SK-N-SH treated with all-trans-retinoic acid at 6 μM for 48 hours (cell line): ENCODE results near the gene PRMT7.

Experiments
- ARNTL ChIP-seq: fragments of 450-650 bp; formaldehyde crosslinking; IDR thresholded peaks from 2 replicates; pipeline ENCODE4 v1.5.0; 2020; ENCODE audit warnings: low read depth, mild to moderate bottlenecking, moderate library complexity, borderline replicate concordance
- BACH2 ChIP-seq: fragments of 250-450 bp; sonication (Bioruptor Pico); IDR thresholded peaks from 2 replicates; pipeline ENCODE4 v1.9.0; 2021; ENCODE audit warnings: mild to moderate bottlenecking, borderline replicate concordance
- CSDC2 ChIP-seq: fragments of 250-450 bp; sonication (Bioruptor Pico); IDR thresholded peaks from 2 replicates; pipeline ENCODE4 v1.5.0; 2020; ENCODE audit warnings: mild to moderate bottlenecking, moderate library complexity
- ESRRG ChIP-seq: fragments of 250-450 bp; sonication (Bioruptor Pico); IDR thresholded peaks from 2 replicates; pipeline ENCODE4 v1.6.1; 2021; ENCODE audit warnings: mild to moderate bottlenecking
- GLIS3 ChIP-seq: fragments of 250-450 bp; sonication (Bioruptor Pico); IDR thresholded peaks from 2 replicates; pipeline ENCODE4 v1.5.0; 2020; ENCODE audit warnings: mild to moderate bottlenecking, moderate library complexity
- PPARA ChIP-seq: fragments of 250-450 bp; sonication (Bioruptor Pico); IDR thresholded peaks from 2 replicates; pipeline ENCODE4 v1.5.0; 2020; ENCODE audit warnings: mild to moderate bottlenecking, borderline replicate concordance
- RARB ChIP-seq: fragments of 250-450 bp; sonication (Bioruptor Pico); IDR thresholded peaks from 2 replicates; pipeline ENCODE4 v1.8.0; 2021; ENCODE audit warnings: mild to moderate bottlenecking, moderate library complexity
- ZFP3 ChIP-seq: fragments of 250-450 bp; sonication (Bioruptor Pico); IDR thresholded peaks from 2 replicates; pipeline ENCODE4 v1.5.0; 2020; ENCODE audit warnings: mild to moderate bottlenecking, moderate library complexity
- ZFP30 ChIP-seq: fragments of 450-650 bp; formaldehyde crosslinking; IDR thresholded peaks from 2 replicates; pipeline ENCODE4 v1.5.0; 2022; ENCODE audit warnings: mild to moderate bottlenecking, moderate library complexity
- ZNF565 ChIP-seq: fragments of 450-650 bp; formaldehyde crosslinking; conservative IDR thresholded peaks from 2 replicates; pipeline ENCODE4 v1.5.0; 2020; ENCODE audit warnings: low read depth, mild to moderate bottlenecking, moderate library complexity
- TF ChIP-seq, protein P1 (sequence below): fragments of 250-450 bp; sonication (Bioruptor Pico); IDR thresholded peaks from 2 replicates; pipeline ENCODE4 v1.8.0; 2020; ENCODE audit warnings: mild to moderate bottlenecking, moderate library complexity, borderline replicate concordance
- TF ChIP-seq, protein P2 (sequence below): fragments of 250-450 bp; sonication (Bioruptor Pico); IDR thresholded peaks from 2 replicates; pipeline ENCODE4 v1.5.1; 2020; ENCODE audit warnings: low read depth, mild to moderate bottlenecking, moderate library complexity
- TF ChIP-seq, protein P3 (sequence below): fragments of 250-450 bp; sonication (Bioruptor Pico); IDR thresholded peaks from 2 replicates; pipeline ENCODE4 v1.8.0; 2021; ENCODE audit warnings: low read depth, mild to moderate bottlenecking, moderate library complexity, borderline replicate concordance
- TF ChIP-seq, protein P4 (sequence below): fragments of 250-450 bp; sonication (Bioruptor Pico); IDR thresholded peaks from 2 replicates; pipeline ENCODE4 v1.5.1; 2021; ENCODE audit warnings: mild to moderate bottlenecking, moderate library complexity

DNA sequence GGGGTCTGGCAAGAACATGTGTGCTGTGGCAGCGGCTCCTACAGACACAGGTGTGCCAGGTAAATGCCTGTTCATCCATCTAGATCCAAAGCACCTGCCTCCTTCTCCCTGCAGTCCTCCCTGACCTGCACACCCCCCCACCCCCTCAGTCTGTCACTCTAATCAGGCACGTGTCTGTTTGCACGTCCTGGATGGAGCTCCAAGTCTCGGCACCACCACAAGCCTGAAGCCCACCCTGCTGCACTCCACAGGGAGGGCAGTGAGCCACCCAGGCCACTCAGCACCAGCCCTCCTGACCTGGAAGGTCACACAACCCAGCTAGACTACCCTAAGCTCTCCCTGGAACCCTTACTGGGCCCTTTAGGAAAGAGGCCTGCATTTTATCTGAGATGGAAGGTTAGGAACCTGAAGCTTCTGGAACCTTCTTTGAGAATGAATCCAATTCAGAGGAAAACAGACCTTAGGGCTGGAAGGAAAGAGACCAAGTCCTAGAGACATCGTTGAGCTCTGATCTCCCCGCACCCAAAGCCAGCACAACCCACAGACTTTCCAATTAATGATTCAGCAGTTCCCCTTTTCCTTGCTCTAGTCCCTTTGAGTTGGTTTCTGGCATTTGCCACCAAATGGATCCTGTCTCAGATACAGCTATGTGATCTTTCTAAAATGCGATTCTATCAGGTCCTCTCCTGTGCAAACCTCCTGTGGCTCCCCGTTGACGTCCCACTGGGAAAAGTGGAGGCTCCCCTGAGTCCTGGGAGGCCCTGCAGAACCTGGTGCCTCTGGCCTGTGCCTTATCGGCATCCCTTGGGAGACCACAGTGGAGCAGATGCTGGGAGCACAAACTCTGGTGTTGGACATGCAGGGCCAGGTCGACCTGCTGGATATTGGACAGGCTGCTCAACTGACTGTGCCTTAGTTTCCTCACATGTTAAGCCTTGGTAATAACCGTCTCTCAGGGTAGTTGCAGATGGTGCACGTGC is 67.9 kb downstream of the PRMT7 start:
- TF ChIP-seq ZFP3 (no peak), RARB (no peak), BACH2 (CRISPR knock-in tag) (no peak), ARNTL (CRISPR knock-in tag) (no peak), ZFP30 (CRISPR knock-in tag) (no peak), PPARA (no peak), ZNF565 (CRISPR knock-in tag) (no peak), GLIS3 (CRISPR knock-in tag) (no peak), CSDC2 (no peak), ESRRG (CRISPR knock-in tag) (no peak)
- TF ChIP-seq, protein P1, sequence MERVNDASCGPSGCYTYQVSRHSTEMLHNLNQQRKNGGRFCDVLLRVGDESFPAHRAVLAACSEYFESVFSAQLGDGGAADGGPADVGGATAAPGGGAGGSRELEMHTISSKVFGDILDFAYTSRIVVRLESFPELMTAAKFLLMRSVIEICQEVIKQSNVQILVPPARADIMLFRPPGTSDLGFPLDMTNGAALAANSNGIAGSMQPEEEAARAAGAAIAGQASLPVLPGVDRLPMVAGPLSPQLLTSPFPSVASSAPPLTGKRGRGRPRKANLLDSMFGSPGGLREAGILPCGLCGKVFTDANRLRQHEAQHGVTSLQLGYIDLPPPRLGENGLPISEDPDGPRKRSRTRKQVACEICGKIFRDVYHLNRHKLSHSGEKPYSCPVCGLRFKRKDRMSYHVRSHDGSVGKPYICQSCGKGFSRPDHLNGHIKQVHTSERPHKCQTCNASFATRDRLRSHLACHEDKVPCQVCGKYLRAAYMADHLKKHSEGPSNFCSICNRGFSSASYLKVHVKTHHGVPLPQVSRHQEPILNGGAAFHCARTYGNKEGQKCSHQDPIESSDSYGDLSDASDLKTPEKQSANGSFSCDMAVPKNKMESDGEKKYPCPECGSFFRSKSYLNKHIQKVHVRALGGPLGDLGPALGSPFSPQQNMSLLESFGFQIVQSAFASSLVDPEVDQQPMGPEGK (CRISPR knock-in tag) = no peak
- TF ChIP-seq, protein P2, sequence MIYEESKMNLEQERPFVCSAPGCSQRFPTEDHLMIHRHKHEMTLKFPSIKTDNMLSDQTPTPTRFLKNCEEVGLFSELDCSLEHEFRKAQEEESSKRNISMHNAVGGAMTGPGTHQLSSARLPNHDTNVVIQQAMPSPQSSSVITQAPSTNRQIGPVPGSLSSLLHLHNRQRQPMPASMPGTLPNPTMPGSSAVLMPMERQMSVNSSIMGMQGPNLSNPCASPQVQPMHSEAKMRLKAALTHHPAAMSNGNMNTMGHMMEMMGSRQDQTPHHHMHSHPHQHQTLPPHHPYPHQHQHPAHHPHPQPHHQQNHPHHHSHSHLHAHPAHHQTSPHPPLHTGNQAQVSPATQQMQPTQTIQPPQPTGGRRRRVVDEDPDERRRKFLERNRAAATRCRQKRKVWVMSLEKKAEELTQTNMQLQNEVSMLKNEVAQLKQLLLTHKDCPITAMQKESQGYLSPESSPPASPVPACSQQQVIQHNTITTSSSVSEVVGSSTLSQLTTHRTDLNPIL (CRISPR knock-in tag) = no peak
- TF ChIP-seq, protein P3, sequence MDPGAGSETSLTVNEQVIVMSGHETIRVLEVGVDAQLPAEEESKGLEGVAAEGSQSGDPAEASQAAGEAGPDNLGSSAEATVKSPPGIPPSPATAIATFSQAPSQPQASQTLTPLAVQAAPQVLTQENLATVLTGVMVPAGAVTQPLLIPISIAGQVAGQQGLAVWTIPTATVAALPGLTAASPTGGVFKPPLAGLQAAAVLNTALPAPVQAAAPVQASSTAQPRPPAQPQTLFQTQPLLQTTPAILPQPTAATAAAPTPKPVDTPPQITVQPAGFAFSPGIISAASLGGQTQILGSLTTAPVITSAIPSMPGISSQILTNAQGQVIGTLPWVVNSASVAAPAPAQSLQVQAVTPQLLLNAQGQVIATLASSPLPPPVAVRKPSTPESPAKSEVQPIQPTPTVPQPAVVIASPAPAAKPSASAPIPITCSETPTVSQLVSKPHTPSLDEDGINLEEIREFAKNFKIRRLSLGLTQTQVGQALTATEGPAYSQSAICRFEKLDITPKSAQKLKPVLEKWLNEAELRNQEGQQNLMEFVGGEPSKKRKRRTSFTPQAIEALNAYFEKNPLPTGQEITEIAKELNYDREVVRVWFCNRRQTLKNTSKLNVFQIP (CRISPR knock-in tag) = no peak
- TF ChIP-seq, protein P4, sequence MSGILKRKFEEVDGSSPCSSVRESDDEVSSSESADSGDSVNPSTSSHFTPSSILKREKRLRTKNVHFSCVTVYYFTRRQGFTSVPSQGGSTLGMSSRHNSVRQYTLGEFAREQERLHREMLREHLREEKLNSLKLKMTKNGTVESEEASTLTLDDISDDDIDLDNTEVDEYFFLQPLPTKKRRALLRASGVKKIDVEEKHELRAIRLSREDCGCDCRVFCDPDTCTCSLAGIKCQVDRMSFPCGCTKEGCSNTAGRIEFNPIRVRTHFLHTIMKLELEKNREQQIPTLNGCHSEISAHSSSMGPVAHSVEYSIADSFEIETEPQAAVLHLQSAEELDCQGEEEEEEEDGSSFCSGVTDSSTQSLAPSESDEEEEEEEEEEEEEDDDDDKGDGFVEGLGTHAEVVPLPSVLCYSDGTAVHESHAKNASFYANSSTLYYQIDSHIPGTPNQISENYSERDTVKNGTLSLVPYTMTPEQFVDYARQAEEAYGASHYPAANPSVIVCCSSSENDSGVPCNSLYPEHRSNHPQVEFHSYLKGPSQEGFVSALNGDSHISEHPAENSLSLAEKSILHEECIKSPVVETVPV (CRISPR knock-in tag) = no peak
